Keratinocyte (primary cell): ENCODE measurements around the gene CUEDC1. TPM values are rescaled to one million over a fixed set of nuclear protein-coding genes. Genes with fewer than 3 reads are reported as not detected.

ENCODE experiments used
- DNase-seq: peaks from one replicate; pipeline ENCODE4 v3.0.0-alpha.2; 2011; ENCODE audit warnings: low read depth, missing footprints, low spot score
- FAIRE-seq: peaks from 2 replicates; lab custom pipeline; 2011; peaks lifted over from hg19 to GRCh38; lab: Jason Lieb, UNC
- H2AFZ ChIP-seq: 2 replicates; pipeline ENCODE4 v1.6.0; 2012; ENCODE audit warnings: low read length, control low read depth, inconsistent platforms; ENCODE audit not compliant: control insufficient read depth
- H3K27ac ChIP-seq: 2 replicates; pipeline ENCODE4 v1.5.1; 2011; ENCODE audit warnings: low read length; ENCODE audit not compliant: control insufficient read depth, insufficient read depth
- H3K27me3 ChIP-seq: 3 replicates; pipeline ENCODE4 v1.6.0; 2011; ENCODE audit warnings: low read length; ENCODE audit not compliant: control insufficient read depth, insufficient read depth; ENCODE audit errors: extremely low read depth
- H3K36me3 ChIP-seq, 2 experiments: 2 replicates in 1 of 2; 3 replicates in 1 of 2; pipeline ENCODE4 v1.5.1; 2011; ENCODE audit warnings: low read length in 2 of 2, mild to moderate bottlenecking in 1 of 2; ENCODE audit not compliant: control insufficient read depth in 2 of 2, insufficient read depth in 2 of 2; ENCODE audit errors: extremely low read depth in 1 of 2
- H3K4me1 ChIP-seq: 3 replicates; pipeline ENCODE4 v1.5.1; 2011; ENCODE audit warnings: low read length; ENCODE audit not compliant: control insufficient read depth, insufficient read depth; ENCODE audit errors: extremely low read depth
- H3K4me2 ChIP-seq: 3 replicates; pipeline ENCODE4 v1.6.0; 2011; ENCODE audit warnings: low read depth, low read length; ENCODE audit not compliant: control insufficient read depth, insufficient read depth; ENCODE audit errors: extremely low read depth
- H3K4me3 ChIP-seq, 3 experiments: fragments of 200-600 bp in 1 of 3; sonication (generic) in 1 of 3; 2 replicates in 2 of 3; 3 replicates in 1 of 3; pipeline ENCODE4 v1.5.1; 2011 to 2016; ENCODE audit warnings: low read length in 3 of 3, mild to moderate bottlenecking in 3 of 3, control low read depth in 2 of 3, inconsistent platforms in 1 of 3, low read depth in 1 of 3, mixed read lengths in 1 of 3, mixed run types in 1 of 3, moderate library complexity in 1 of 3; ENCODE audit not compliant: control insufficient read depth in 2 of 3, insufficient read depth in 2 of 3; ENCODE audit errors: extremely low read depth in 1 of 3
- H3K79me2 ChIP-seq: 2 replicates; pipeline ENCODE4 v1.6.0; 2012; ENCODE audit warnings: low read length; ENCODE audit not compliant: control insufficient read depth, insufficient read depth
- H3K9ac ChIP-seq: 3 replicates; pipeline ENCODE4 v1.6.0; 2011; ENCODE audit warnings: low read length; ENCODE audit not compliant: control insufficient read depth, insufficient read depth; ENCODE audit errors: extremely low read depth
- H3K9me1 ChIP-seq: 3 replicates; pipeline ENCODE4 v1.6.0; 2011; ENCODE audit warnings: low read length; ENCODE audit not compliant: control insufficient read depth, insufficient read depth; ENCODE audit errors: extremely low read depth
- H3K9me3 ChIP-seq: 2 replicates; pipeline ENCODE4 v1.5.1; 2012; ENCODE audit warnings: low read depth, low read length; ENCODE audit not compliant: control insufficient read depth
- H4K20me1 ChIP-seq: 3 replicates; pipeline ENCODE4 v1.6.0; 2011; ENCODE audit warnings: low read length; ENCODE audit not compliant: control insufficient read depth, insufficient read depth; ENCODE audit errors: extremely low read depth
- EZH2 ChIP-seq: IDR thresholded peaks from one replicate; pipeline ENCODE4 v1.6.1; 2012; ENCODE audit warnings: inconsistent platforms, mild to moderate bottlenecking, low read length, moderate library complexity
- dilution Hi-C: fragments of 300-500 bp; cut with MboI; formaldehyde crosslinking; loops from one replicate; pipeline ENCODE4 v1.7.0; 2020; ENCODE audit warnings: low sequenced_read_pairs; ENCODE audit not compliant: extremely low pct_ligation_motif_present
- polyA plus RNA-seq, 5 experiments: library from polyadenylated mRNA; depleted of rRNA in 3 of 5; stranded (reverse) in 3 of 5; stranded (forward) in 1 of 5; unstranded in 1 of 5; fragments of >200 nt; gene quantifications; 1 replicate in 1 of 5; 2 replicates in 3 of 5; 3 replicates in 1 of 5; pipeline versions ENCODE4 v1.2.1 to v1.2.3, GENCODE V29; 2011 to 2012; ENCODE audit warnings: missing spikeins in 2 of 5, low read depth in 1 of 5, low replicate concordance in 1 of 5
- TF ChIP-seq, protein P1 (sequence below), 3 experiments: IDR thresholded peaks in 1 of 3; conservative IDR thresholded peaks in 1 of 3; optimal IDR thresholded peaks in 1 of 3; 2 replicates in 2 of 3; 3 replicates in 1 of 3; pipeline versions ENCODE3 to v1.5.1; 2011; ENCODE audit warnings: low read length in 3 of 3, mild to moderate bottlenecking in 3 of 3, moderate library complexity in 2 of 3, control low read depth in 1 of 3, inconsistent platforms in 1 of 3; ENCODE audit not compliant: insufficient read depth in 2 of 3; ENCODE audit errors: extremely low read depth in 1 of 3

The CUEDC1 gene
- polyA plus RNA-seq, 1 donor (not counting 4 experiments of a cell fraction or from before 2014, with no cell fraction given): 12.9 TPM

DNA sequence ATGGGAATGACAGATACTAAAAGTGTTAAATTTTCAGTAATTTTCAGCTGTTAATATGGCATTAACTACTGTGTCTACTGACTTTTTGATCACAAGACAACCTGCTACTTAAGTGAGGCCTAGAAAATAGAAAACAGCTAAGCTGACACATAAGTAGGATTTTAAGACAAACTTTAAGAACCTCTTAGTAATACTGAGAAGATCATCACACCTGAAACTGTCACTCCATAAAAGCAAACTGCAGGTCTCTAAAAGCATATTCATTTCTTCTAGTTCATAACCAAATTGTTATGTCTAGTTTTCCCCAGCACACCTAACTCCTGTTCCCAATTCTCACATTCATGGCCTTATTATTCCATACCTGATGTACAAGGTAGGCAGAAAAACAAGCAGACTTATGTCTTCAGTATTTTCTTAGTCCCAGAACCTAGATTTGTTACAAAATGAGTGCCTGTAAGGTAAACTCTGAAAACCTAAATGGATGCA is 43.8 kb upstream of the CUEDC1 start:
- FAIRE-seq: no peak
- no peak overlapping the region for H3K4me2 ChIP-seq
- H3K9ac ChIP-seq: no peak overlapping the region
- no peak overlapping the region for H3K27ac ChIP-seq
- no peak overlapping the region for H3K4me3 ChIP-seq
- no peaks in the 10 kb centered on the region for H3K9me1 ChIP-seq
- H3K27me3 ChIP-seq: no peaks in the 10 kb centered on the region
- TF ChIP-seq EZH2: no peak
- TF ChIP-seq, protein P1, sequence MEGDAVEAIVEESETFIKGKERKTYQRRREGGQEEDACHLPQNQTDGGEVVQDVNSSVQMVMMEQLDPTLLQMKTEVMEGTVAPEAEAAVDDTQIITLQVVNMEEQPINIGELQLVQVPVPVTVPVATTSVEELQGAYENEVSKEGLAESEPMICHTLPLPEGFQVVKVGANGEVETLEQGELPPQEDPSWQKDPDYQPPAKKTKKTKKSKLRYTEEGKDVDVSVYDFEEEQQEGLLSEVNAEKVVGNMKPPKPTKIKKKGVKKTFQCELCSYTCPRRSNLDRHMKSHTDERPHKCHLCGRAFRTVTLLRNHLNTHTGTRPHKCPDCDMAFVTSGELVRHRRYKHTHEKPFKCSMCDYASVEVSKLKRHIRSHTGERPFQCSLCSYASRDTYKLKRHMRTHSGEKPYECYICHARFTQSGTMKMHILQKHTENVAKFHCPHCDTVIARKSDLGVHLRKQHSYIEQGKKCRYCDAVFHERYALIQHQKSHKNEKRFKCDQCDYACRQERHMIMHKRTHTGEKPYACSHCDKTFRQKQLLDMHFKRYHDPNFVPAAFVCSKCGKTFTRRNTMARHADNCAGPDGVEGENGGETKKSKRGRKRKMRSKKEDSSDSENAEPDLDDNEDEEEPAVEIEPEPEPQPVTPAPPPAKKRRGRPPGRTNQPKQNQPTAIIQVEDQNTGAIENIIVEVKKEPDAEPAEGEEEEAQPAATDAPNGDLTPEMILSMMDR (optimal IDR thresholded peaks at IDR 0.05 in 1 of 3, IDR thresholded peaks at IDR 0.05 in 1 of 3, conservative IDR thresholded peaks at IDR 0.05 in 1 of 3; ENCODE audit: extremely low read depth in 1 of 3, insufficient read depth in 2 of 3, low read length in 3 of 3): no peak
- no peak for DNase-seq
- peaks cover 12% of the 10 kb centered on the region for H4K20me1 ChIP-seq
- dilution Hi-C loops: no loop called here
- H2AFZ ChIP-seq: no peak overlapping the region
- H3K9me3 ChIP-seq: no peaks in the 10 kb centered on the region
- H3K4me1 ChIP-seq: peaks cover 19% of the 10 kb centered on the region
- H3K36me3 ChIP-seq: peaks cover 9 to 56% of the 10 kb centered on the region in 2 experiments
- peaks cover 29% of the 10 kb centered on the region for H3K79me2 ChIP-seq

DNA sequence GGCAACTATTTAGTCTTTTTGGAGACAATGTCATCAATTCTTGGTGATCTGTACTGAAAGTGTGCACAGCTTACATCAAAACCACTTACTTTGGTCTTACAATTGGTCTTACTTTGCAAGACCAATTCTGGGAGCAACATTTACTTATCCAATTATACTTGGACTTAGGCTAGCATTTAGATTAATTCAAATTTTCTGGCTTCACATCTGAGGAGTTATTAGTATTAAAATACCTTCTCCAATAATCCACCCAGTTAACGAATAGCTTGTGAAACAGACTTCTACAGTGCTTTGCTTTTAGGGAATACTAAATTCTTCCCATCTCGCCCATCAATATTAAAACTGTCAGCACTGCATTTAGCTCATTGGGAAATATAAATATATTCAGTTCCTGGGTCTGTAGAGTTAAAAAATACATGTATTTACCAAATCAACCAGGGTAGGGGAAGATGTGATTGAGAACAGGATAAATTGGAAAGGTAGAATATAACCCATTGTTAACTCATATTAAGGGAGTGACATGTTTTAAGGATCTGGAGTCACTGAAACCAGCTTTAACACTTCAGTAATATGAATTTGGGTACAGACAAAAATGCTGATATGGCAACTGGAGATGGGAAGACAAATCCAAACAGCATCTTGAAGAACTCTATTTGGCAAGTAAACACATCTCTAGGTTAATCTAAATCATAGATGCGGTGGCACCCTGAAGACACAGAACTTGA is 42.0 kb upstream of the CUEDC1 start:
- Histone ChIP-seq H3K79me2 (peaks cover 11% of the 10 kb centered on the region), H4K20me1 (peaks cover 3% of the 10 kb centered on the region), H3K4me2 (no peak overlapping the region), H3K4me1 (peaks cover under 1% of the 10 kb centered on the region), H3K4me3 (no peak overlapping the region), H3K9me1 (no peaks in the 10 kb centered on the region), H3K9me3 (no peaks in the 10 kb centered on the region), H3K36me3 (peaks cover 3 to 47% of the 10 kb centered on the region in 2 experiments), H3K27ac (no peak overlapping the region), H3K27me3 (no peaks in the 10 kb centered on the region), H3K9ac (no peak overlapping the region), H2AFZ (no peak overlapping the region)
- no peak for FAIRE-seq
- dilution Hi-C loops: no loop called here
- no peak for TF ChIP-seq EZH2
- TF ChIP-seq, protein P1 (optimal IDR thresholded peaks at IDR 0.05 in 1 of 3, IDR thresholded peaks at IDR 0.05 in 1 of 3, conservative IDR thresholded peaks at IDR 0.05 in 1 of 3; ENCODE audit: extremely low read depth in 1 of 3, insufficient read depth in 2 of 3, low read length in 3 of 3): no peak
- DNase-seq: no peak
